Vagina (tissue), 2 donors: ENCODE results near the gene CFAP46. TPM values are rescaled to one million over a fixed set of nuclear protein-coding genes. Genes with fewer than 3 reads are reported as not detected.

Experiments
- DNase-seq, 2 donors: peaks; one replicate each; pipeline ENCODE4 v3.0.0-alpha.2; 2017; ENCODE audit errors: extremely low spot score in 2 of 2
- H3K27ac ChIP-seq: fragments of 200-600 bp; sonication (generic); one replicate; pipeline ENCODE4 v1.5.1; 2019
- H3K27me3 ChIP-seq: fragments of 200-600 bp; sonication (generic); one replicate; pipeline ENCODE4 v1.5.1; 2019
- H3K36me3 ChIP-seq, 2 donors: fragments of 200-600 bp; sonication (generic); one replicate each; pipeline ENCODE4 v1.5.1; 2017 to 2019
- H3K4me1 ChIP-seq: fragments of 200-600 bp; sonication (generic); one replicate; pipeline ENCODE4 v1.5.1; 2019
- H3K4me3 ChIP-seq, 2 donors: fragments of 200-600 bp; sonication (generic); 1 replicate in 1 of 2; 2 replicates in 1 of 2; pipeline ENCODE4 v1.5.1; 2016 to 2019
- H3K9me3 ChIP-seq: fragments of 200-600 bp; sonication (generic); one replicate; pipeline ENCODE4 v1.5.1; 2019
- POLR2A ChIP-seq, 2 donors: fragments of 450-650 bp; IDR thresholded peaks; one replicate each; pipeline ENCODE4 v1.6.1; 2017; ENCODE audit warnings: antibody characterized with exemption in 2 of 2, mild to moderate bottlenecking in 2 of 2, moderate library complexity in 2 of 2
- POLR2AphosphoS5 ChIP-seq, 2 donors: sonication (generic); formaldehyde crosslinking; IDR thresholded peaks; one replicate each; pipeline ENCODE4 v1.9.0; 2017; ENCODE audit warnings: antibody characterized with exemption in 2 of 2, mild to moderate bottlenecking in 2 of 2, low read depth in 1 of 2; ENCODE audit not compliant: insufficient read depth in 1 of 2
- intact Hi-C: fragments of 100-400 bp; cut with DNase I; formaldehyde crosslinking; loops from one replicate; pipeline ENCODE4 v1.15.1; 2023
- total RNA-seq: library from RNA; depleted of rRNA; stranded (reverse); fragments of >200 nt; gene quantifications from one replicate; pipeline ENCODE4 v1.2.3, GENCODE V29; 2016
- TF ChIP-seq, protein P1 (sequence below), 3 experiments: fragments of 450-650 bp in 2 of 3; fragments of 200-600 bp in 1 of 3; sonication (generic) in 1 of 3; IDR thresholded peaks; one replicate each; pipeline ENCODE4 v1.5.1; 2017 to 2019; ENCODE audit warnings: antibody characterized with exemption in 3 of 3, mild to moderate bottlenecking in 2 of 3, moderate library complexity in 2 of 3

The CFAP46 gene
- total RNA-seq, 1 donor from 2014 or later = not detected

DNA sequence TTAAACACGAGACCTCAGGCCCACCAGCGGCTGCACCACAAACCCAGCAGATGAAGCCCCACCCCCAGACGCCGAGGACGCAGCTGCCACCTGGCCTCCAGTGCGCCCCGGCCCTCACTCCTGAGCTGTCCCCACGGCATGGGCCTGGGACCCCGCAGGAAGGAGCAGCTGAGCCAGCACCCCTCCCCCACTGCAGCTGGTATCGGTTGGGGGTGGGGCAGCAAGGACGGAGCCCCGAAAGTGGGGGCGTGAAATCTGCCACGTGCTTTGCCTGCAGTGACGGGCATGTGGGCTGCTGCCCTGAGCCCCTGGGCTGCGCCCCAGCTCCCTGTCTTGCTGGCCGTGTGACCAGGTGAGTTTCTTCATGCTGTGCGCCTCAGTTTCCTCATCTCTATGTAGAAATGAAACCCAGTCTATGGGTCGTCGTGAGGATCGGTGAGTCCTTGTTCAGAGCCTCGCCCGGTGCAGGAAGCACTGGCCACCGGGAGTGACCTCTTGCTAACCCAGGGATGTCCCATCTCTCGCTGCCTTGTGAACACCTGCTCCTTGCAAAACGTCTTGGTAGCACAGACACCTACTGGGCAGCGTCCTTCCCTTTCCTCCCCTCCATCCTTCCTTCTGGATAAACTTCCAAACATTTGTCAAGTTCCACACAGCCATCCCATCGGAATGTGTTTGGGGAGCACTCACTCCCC lies 32.0 kb downstream of the CFAP46 start:
- TF ChIP-seq POLR2AphosphoS5 (IDR thresholded peaks at IDR 0.05; ENCODE audit: insufficient read depth in 1 of 2, low read depth in 1 of 2) (no peak), POLR2A (IDR thresholded peaks at IDR 0.05) (no peak)
- TF ChIP-seq, protein P1, sequence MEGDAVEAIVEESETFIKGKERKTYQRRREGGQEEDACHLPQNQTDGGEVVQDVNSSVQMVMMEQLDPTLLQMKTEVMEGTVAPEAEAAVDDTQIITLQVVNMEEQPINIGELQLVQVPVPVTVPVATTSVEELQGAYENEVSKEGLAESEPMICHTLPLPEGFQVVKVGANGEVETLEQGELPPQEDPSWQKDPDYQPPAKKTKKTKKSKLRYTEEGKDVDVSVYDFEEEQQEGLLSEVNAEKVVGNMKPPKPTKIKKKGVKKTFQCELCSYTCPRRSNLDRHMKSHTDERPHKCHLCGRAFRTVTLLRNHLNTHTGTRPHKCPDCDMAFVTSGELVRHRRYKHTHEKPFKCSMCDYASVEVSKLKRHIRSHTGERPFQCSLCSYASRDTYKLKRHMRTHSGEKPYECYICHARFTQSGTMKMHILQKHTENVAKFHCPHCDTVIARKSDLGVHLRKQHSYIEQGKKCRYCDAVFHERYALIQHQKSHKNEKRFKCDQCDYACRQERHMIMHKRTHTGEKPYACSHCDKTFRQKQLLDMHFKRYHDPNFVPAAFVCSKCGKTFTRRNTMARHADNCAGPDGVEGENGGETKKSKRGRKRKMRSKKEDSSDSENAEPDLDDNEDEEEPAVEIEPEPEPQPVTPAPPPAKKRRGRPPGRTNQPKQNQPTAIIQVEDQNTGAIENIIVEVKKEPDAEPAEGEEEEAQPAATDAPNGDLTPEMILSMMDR (IDR thresholded peaks at IDR 0.05) = no peak
- H3K4me1 ChIP-seq = no peaks in the 10 kb centered on the region
- no peaks in the 10 kb centered on the region for H3K9me3 ChIP-seq
- no peaks in the 10 kb centered on the region for H3K36me3 ChIP-seq
- H3K27ac ChIP-seq = no peak overlapping the region
- DNase-seq = no peak
- intact Hi-C loops = no loop called here
- H3K27me3 ChIP-seq = no peaks in the 10 kb centered on the region
- H3K4me3 ChIP-seq = no peak overlapping the region

DNA sequence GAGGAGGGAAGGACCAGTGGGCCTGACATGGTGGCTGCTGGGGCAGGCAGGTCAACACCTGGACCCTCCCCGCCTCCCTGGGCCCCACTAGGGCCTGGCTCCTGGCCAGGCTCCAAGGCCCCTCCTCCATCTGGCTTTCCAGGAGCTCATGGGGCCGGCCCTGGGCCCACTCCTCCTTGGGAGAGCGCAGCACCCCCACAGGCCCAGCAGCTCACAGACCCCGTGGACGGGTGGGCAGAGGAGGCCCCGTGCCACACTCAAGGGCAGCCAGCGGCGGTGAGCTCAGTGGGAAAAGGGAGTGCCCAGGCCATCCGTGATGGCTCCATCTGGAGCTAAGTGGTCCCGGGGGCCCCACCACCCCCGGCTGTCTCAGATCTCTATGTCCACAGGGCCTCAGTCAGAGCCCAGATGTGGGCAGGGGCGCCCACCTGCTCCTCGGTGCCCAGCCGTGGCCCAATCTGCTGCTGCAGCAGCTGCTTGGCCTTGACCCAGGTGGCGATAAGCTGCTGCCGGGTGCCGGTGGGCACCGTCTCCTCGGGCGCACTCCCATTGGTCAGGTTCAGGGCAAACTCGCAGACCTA lies 32.8 kb downstream of the CFAP46 start:
- no peak for DNase-seq
- H3K9me3 ChIP-seq = no peaks in the 10 kb centered on the region
- no peaks in the 10 kb centered on the region for H3K4me1 ChIP-seq
- no peak overlapping the region for H3K4me3 ChIP-seq
- no peak for TF ChIP-seq POLR2AphosphoS5 (IDR thresholded peaks at IDR 0.05; ENCODE audit: insufficient read depth in 1 of 2, low read depth in 1 of 2)
- TF ChIP-seq POLR2A (IDR thresholded peaks at IDR 0.05) = no peak
- TF ChIP-seq, protein P1 (IDR thresholded peaks at IDR 0.05) = no peak
- no peaks in the 10 kb centered on the region for H3K36me3 ChIP-seq
- no peaks in the 10 kb centered on the region for H3K27me3 ChIP-seq
- intact Hi-C loops = no loop called here
- no peak overlapping the region for H3K27ac ChIP-seq

DNA sequence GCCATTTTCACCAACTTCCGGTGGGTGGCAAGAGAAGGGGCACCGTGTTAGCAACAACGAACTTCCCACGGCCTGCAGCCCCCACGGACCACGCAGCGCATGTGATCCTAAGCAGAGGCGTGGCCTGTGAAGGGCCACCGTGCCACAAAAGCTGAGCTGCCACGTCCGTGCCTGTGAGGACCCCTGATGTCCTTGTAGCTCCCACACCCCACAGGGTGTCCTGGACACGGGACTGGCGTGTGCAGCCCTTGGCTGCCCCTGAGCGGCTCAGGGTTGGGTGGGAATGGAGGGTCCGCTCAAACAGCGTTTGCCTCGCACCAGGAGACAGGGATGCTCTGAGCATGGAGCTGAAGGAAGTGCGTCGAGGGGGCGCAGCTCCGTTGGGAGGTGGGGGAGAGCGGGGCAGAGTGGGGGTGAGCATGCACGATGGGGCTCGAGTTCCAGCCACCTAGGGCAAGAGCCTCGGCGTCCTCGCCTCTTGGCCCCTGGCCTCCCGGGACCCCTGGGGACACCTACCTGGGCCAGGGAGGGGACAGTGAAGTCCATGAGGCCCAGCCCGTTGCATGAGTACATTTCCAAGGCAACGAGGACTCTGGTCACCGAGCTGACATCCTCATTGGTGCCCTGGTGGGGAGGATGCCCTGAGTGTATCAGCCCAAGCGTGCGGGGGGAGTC lies 33.6 kb downstream of the CFAP46 start:
- Histone ChIP-seq H3K4me1 (no peaks in the 10 kb centered on the region), H3K27me3 (no peaks in the 10 kb centered on the region), H3K9me3 (no peaks in the 10 kb centered on the region), H3K36me3 (no peaks in the 10 kb centered on the region), H3K27ac (no peak overlapping the region), H3K4me3 (no peak overlapping the region)
- intact Hi-C loops = no loop called here
- no peak for DNase-seq
- no peak for TF ChIP-seq POLR2A (IDR thresholded peaks at IDR 0.05)
- TF ChIP-seq, protein P1 (IDR thresholded peaks at IDR 0.05) = no peak
- no peak for TF ChIP-seq POLR2AphosphoS5 (IDR thresholded peaks at IDR 0.05; ENCODE audit: insufficient read depth in 1 of 2, low read depth in 1 of 2)

DNA sequence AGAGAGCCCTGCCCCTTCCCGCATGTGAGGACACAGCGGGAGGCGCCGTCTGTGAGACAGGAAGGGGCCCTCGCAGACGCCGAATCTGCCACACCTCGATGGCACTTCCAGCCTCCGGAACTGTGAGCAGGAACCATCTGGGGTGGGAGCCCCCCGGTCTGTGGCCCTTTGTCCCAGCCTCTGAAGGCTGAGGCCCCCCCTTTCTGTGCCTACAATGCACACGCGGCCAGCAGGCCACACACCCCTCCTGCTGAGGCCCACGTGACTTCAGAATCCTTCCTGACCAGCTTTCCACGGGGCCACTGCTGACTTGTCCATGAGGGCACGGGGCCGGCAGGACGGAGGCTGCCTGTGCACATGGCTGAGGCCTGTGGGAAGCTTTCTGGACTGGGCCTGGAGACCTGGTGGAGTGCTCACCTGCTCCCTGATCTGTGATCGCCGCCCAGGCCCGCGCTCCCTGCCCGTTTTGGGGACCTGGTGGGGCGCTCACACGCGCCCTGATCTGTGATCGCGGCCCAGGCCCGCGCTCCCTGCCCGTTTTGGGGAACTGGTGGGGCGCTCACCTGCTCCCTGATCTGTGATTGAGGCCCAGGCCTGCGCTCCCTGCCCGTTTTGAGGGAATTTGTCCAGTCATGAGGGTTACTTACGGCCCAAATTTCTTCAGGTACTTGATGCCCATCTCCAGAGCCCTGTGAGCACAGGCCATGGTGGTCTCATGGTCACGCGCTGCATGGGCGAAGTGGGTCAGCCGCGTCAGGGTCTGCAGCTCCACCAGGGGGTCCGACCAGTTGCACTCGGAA lies 34.3 kb downstream of the CFAP46 start:
- TF ChIP-seq POLR2A (IDR thresholded peaks at IDR 0.05) (no peak), POLR2AphosphoS5 (IDR thresholded peaks at IDR 0.05; ENCODE audit: insufficient read depth in 1 of 2, low read depth in 1 of 2) (no peak)
- TF ChIP-seq, protein P1 (IDR thresholded peaks at IDR 0.05) = no peak
- Histone ChIP-seq H3K36me3 (no peaks in the 10 kb centered on the region), H3K4me1 (no peaks in the 10 kb centered on the region), H3K27ac (no peak overlapping the region), H3K4me3 (no peak overlapping the region), H3K9me3 (no peaks in the 10 kb centered on the region), H3K27me3 (no peaks in the 10 kb centered on the region)
- intact Hi-C loops = no loop called here
- DNase-seq = no peak
